LHCN-M2 (cell line): ENCODE results near the gene SRGAP3. TPM values are rescaled to one million over a fixed set of nuclear protein-coding genes. Genes with fewer than 3 reads are reported as not detected.
A peak's percentile ranks its signal among the peaks of the same experiment; 100 is the strongest.

ENCODE experiments used
- DNase-seq: peaks from one replicate; pipeline ENCODE4 v3.0.0-alpha.2; 2012; ENCODE audit warnings: low read depth
- total RNA-seq: library from RNA; depleted of rRNA; stranded (reverse); fragments of >200 nt; gene quantifications from 2 replicates; pipeline ENCODE4 v1.2.3, GENCODE V29; 2014

Gene SRGAP3
- total RNA-seq, 1 experiment from 2014 or later = 0.86 TPM

DNA sequence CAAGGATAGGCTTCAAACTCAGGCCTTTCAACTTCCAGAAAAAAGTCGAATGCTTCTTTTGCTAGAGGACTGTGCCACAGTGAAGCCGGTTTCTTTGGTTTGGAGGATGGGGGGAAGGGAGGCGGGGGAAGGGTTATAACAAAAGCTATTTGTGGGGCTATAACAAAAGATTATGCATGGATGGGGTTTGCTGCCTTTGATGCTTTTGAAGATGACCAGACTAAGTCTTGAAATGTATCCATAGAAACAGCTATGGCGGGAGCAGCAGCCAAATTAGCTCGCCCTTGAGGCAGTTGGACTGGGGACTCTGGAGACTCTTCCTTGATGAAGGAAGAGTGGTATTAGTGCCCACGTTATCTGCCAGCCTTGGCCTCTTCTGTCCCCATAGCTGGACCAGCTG is 47.5 kb downstream of the SRGAP3 start:
- DNase-seq = no peak

DNA sequence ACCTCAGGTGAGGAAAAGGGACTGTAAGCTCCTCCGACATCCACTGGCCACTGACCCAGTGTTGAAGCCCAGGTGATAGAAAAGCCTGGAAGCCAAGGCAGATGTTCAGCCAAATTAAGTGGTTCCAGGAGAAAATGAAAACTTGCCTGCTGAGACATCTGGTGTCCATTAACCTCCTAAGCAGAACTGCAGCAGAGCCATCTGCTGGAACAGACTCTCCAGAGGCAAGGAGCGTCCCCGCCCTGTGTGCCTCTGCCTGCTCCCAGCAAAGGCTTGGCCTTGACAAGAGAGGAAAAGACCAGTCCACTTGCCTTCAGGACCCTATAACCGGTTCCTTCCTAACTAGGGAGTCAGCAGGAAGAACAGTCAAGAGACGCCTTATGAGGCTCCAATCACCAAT is 48.2 kb downstream of the SRGAP3 start:
- no peak for DNase-seq

- DNase-seq = no peak
Measured at GRCh38 chr3:9199775-9200174, 49.7 kb downstream of the SRGAP3 start.

GRCh38 chr3:9198899-9199335 is 50.5 kb downstream of the SRGAP3 start:
- DNase-seq = no peak

DNA sequence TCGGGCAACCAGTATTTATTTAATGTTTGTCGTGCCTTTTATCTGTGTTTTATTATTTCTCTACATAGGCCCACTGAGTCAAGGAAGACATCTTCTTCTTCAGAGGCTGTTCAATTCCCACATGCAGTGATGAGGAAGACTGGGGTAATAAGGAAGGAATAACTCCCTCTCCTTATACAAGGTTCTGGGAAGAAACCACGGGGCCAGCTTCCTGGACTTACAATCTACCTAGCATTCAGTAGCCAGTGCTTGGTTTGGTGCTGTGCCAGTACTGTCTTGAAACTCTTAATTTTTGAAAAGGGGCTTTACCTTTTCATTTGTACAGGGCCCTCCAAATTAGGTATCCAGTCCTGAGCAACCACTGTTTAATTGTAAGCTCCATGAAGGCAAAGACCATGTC is 51.2 kb downstream of the SRGAP3 start:
- DNase-seq = no peak

DNA sequence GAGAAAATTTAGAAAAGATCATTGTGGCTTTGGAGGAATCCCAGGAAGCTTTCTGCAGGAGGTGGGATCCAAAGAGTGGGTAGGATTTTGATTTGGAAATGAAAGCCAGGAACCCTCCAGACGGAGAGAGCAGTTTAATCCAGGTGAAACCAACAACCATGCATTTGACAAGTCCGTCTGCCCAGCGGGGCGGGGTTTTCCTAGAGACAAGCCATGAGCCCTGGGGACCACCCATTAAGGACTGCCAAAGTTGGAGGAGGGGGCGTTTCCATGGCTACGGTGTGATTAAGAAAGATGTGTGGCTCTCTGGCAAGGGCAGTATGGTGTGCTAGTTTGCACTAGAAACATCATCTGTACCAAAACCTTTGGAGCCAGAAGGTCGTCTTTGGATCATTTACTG is 53.4 kb downstream of the SRGAP3 start:
- no peak for DNase-seq

DNA sequence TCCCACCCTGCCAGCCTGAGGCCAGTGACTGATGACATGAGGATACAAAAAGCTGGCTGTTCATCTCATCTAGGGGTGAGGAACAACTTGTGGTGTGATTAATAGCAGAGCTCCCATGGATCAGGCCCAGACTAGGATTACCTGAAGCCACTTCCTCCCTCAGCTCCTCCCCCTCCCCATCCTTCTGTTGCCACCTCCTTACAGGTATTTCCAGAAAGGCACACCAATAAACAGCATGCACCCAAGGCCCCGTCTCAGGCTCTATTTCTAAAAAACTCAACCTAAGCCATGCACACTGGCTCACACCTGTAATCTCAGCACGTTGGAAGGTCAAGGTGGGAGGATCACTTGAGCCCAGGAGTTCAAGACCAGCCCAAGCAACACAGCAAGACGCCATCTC is 54.1 kb downstream of the SRGAP3 start:
- no peak for DNase-seq

GRCh38 chr3:9194509-9195184 is 54.8 kb downstream of the SRGAP3 start:
- no peak for DNase-seq

DNA sequence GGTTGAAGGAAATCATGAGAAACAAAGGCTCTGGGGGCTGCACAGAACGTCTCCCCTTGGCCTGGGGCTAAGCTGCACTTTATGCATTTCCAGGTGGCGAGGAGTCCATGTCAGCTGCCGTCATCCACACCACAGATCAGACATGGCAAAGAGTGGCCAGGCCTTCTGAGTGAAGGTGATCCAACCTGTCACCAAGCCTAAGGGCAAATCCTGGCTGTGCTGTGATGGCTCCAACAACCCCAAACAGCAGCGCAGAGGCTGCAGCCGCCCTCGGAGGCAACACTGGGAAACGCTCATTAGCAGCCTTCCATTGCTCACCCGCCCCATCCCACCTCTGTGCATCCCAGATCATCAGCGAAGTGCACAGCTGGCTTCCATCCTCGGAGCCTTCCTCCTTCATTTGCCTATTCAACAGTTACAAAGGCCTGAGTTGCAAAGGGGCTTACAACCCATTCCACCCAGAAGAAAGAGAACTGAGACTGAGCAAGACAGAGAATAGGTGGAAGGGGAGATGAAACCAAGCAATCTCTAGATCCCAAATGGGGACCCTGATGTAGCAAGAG is 55.7 kb downstream of the SRGAP3 start:
- no peak for DNase-seq

DNA sequence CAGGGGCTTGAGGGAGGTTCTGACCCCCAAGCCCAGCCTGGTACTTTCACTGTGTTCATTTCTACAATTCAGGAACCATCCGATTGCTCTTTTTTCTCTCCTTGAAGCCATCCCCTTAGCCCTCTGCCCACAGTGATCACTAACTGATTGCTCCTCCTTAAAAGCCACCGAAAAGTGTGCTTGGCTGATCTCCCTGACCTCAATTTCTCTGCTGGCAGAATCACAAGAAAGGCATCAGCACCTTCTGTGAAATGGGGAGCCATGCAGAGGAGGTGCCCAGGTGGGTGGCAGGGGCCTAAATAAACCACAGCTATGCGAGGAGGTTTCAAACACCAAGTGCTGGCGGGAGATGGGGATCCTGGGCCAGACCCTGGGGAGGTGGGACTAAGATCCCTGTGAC is 56.2 kb downstream of the SRGAP3 start:
- DNase-seq = no peak

GRCh38 chr3:9192248-9193025 is 57.0 kb downstream of the SRGAP3 start:
- peak; percentile 2 for DNase-seq

DNA sequence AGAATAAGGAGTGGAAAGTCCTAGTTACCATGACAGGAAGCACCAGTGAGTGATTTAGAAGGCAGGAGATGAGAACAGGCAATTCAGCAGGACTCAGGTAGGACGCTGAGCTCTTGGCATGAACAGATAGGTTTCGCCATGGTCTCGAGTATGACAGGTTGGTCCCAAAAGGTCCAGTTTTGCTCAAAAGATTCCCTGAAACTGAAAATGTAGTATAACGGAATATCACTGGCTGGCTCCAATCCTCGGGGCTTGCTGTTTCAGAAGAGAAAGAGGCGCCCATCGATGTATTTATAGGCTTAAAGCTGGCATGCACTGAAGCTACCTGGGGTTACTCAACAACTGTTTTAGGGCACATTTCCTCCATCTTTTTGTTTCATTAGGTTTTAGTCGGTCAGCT is 59.2 kb downstream of the SRGAP3 start:
- DNase-seq = no peak

GRCh38 chr3:9188583-9188982 is 60.9 kb downstream of the SRGAP3 start:
- no peak for DNase-seq

GRCh38 chr3:9185701-9186100 is 63.7 kb downstream of the SRGAP3 start:
- DNase-seq = no peak

DNA sequence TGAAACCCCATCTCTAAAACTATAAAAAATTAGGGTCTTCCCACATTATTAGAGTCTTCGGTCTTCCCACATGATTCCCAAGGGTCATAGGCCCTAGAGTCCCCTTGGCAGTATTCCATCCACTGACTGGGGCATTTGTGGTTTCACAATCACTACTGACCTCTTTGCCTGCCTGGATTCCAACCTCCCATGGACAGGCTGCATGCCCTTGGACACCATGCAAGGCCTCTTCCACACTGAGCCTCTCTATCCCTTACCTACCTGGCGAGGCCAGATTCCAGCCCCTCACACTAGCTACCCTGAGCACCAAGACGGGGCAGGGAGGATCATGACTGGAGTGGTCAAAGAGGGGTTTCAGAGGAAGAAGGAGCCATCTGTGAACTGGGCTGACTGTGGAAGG is 64.4 kb downstream of the SRGAP3 start:
- no peak for DNase-seq

GRCh38 chr3:9184461-9184835 is 65.0 kb downstream of the SRGAP3 start:
- no peak for DNase-seq

- DNase-seq = no peak
Measured at GRCh38 chr3:9183811-9184460, 65.5 kb downstream of the SRGAP3 start.

- no peak for DNase-seq
Measured at GRCh38 chr3:9183011-9183410, 66.4 kb downstream of the SRGAP3 start.

- DNase-seq = no peak
Measured at GRCh38 chr3:9180764-9181117, 68.7 kb downstream of the SRGAP3 start.

- no peak for DNase-seq
Measured at GRCh38 chr3:9179826-9180763, 69.4 kb downstream of the SRGAP3 start.

DNA sequence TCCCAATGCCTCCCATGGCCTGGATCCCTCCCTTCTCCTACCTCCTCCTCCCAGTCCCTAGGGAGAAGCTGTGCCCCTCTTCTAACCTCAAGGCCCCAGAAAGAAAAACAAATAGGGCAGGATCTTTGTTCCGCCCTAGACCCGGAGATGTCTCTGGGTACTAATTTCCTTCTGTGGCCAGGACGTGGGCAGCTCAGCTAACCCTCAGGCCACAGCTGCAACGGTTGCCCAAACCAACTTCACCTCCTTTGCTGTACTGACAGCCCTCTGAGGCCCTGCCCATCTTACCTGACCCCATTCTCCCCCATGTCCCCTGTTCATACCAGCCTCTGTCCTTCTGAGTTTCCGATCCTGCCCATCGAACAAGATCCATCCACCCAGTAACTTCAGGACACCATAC is 70.7 kb downstream of the SRGAP3 start:
- DNase-seq = no peak
